Fibroblast of lung (primary cell): ENCODE measurements around the gene ZNF281. TPM values are rescaled to one million over a fixed set of nuclear protein-coding genes. Genes with fewer than 3 reads are reported as not detected.
"Not testable (repeated sequence)": the region's sequence is repeated elsewhere in the genome, so short reads cannot be mapped to it uniquely, and the experiment has no call there.

ENCODE experiments used
- DNase-seq, 2 donors: peaks; one replicate each; pipeline versions ENCODE4 v3.0.0 to v3.0.0-alpha.2; 2010; ENCODE audit warnings: low read depth in 2 of 2
- H2AFZ ChIP-seq: 2 replicates; pipeline ENCODE4 v1.5.1; 2012; ENCODE audit warnings: low read length, control low read depth, inconsistent platforms
- H3K27ac ChIP-seq: 2 replicates; pipeline ENCODE4 v1.5.1; 2011; ENCODE audit warnings: low read length, control low read depth; ENCODE audit not compliant: insufficient read depth
- H3K27me3 ChIP-seq: 2 replicates; pipeline ENCODE4 v1.5.1; 2011; ENCODE audit warnings: mild to moderate bottlenecking, low read length; ENCODE audit not compliant: control insufficient read depth, insufficient read depth
- H3K36me3 ChIP-seq: 2 replicates; pipeline ENCODE4 v1.5.1; 2011; ENCODE audit warnings: low read length; ENCODE audit not compliant: control insufficient read depth, insufficient read depth
- H3K4me1 ChIP-seq: 2 replicates; pipeline ENCODE4 v1.5.1; 2011; ENCODE audit warnings: low read length; ENCODE audit not compliant: control insufficient read depth, insufficient read depth; ENCODE audit errors: extremely low read depth
- H3K4me2 ChIP-seq: 2 replicates; pipeline ENCODE4 v1.5.1; 2011; ENCODE audit warnings: low read length, control low read depth; ENCODE audit not compliant: insufficient read depth; ENCODE audit errors: extremely low read depth
- H3K4me3 ChIP-seq, 4 experiments: fragments of 200-600 bp in 1 of 4; sonication (generic) in 1 of 4; replicated peaks in 1 of 4; 2 replicates each; pipeline ENCODE4 v1.5.1; 2011 to 2016; ENCODE audit warnings: low read length in 4 of 4, low read depth in 3 of 4, mild to moderate bottlenecking in 3 of 4, control low read depth in 2 of 4, inconsistent platforms in 1 of 4, mixed read lengths in 1 of 4; ENCODE audit not compliant: insufficient read depth in 1 of 4; ENCODE audit errors: control extremely low read depth in 1 of 4
- H3K79me2 ChIP-seq: 2 replicates; pipeline ENCODE4 v1.5.1; 2012; ENCODE audit warnings: mild to moderate bottlenecking, low read length, inconsistent platforms; ENCODE audit not compliant: control insufficient read depth, insufficient read depth
- H3K9ac ChIP-seq: 2 replicates; pipeline ENCODE4 v1.5.1; 2011; ENCODE audit warnings: mild to moderate bottlenecking, low read length, control low read depth; ENCODE audit not compliant: insufficient read depth
- H3K9me3 ChIP-seq: 2 replicates; pipeline ENCODE4 v1.5.1; 2012; ENCODE audit warnings: low read depth, low read length; ENCODE audit not compliant: control insufficient read depth, insufficient read depth
- H4K20me1 ChIP-seq: 2 replicates; pipeline ENCODE4 v1.5.1; 2011; ENCODE audit warnings: low read length; ENCODE audit not compliant: control insufficient read depth, insufficient read depth; ENCODE audit errors: extremely low read depth
- EZH2 ChIP-seq: IDR thresholded peaks from 2 replicates; pipeline ENCODE4 v1.5.1; 2012; ENCODE audit warnings: low read length, control low read depth, mild to moderate bottlenecking; ENCODE audit errors: missing control alignments
- polyA plus RNA-seq, 2 donors: library from polyadenylated mRNA; depleted of rRNA in 1 of 2; stranded (reverse) in 1 of 2; unstranded in 1 of 2; fragments of >200 nt; gene quantifications; 2 replicates each; pipeline ENCODE4 v1.2.1, GENCODE V29; 2011 to 2012; ENCODE audit warnings: missing spikeins in 1 of 2
- total RNA-seq: library from RNA; depleted of rRNA; stranded (reverse); fragments of >200 nt; gene quantifications from 2 replicates; pipeline ENCODE4 v1.2.1, GENCODE V29; 2014
- TF ChIP-seq, protein P1 (sequence below), 2 donors: IDR thresholded peaks in 1 of 2; conservative IDR thresholded peaks in 1 of 2; 1 replicate in 1 of 2; 2 replicates in 1 of 2; pipeline ENCODE4 v1.5.1; 2011 to 2012; ENCODE audit warnings: low read length in 2 of 2, control low read depth in 1 of 2, inconsistent platforms in 1 of 2, low read depth in 1 of 2, mild to moderate bottlenecking in 1 of 2

The ZNF281 gene
- total and polyA plus RNA-seq, 2 donors (not counting 1 experiment from before 2014, with no cell fraction given), result 14.0 to 39.0 TPM

DNA sequence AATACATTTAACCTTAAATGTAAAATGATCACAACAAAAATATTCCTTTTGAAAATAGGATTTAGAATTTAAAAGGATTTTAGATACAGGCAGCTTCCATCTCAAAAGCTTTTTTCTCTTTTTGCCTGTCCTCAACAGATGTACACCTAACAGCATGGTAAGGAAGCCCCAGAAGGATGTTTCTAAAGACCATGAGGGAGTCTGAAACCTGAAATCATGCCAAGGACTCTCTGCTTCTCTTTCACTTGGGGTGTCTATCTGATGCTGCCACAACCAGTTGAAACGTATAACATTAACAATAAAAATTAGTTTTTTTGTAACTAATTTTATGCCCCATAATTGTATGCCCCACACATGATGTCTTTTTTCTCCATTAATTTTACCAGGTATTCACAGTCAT, 5.4 kb upstream of the ZNF281 start:
- Histone ChIP-seq H3K4me1 (peaks cover 7% of the 10 kb centered on the region), H3K27ac (peak overlapping the region; percentile 39), H3K9me3 (no peaks in the 10 kb centered on the region), H3K36me3 (no peaks in the 10 kb centered on the region), H4K20me1 (no peaks in the 10 kb centered on the region), H3K4me2 (no peak overlapping the region), H3K9ac (no peak overlapping the region), H3K79me2 (no peaks in the 10 kb centered on the region), H3K27me3 (no peaks in the 10 kb centered on the region), H3K4me3 (no peak overlapping the region), H2AFZ (no peak overlapping the region)
- TF ChIP-seq, protein P1, sequence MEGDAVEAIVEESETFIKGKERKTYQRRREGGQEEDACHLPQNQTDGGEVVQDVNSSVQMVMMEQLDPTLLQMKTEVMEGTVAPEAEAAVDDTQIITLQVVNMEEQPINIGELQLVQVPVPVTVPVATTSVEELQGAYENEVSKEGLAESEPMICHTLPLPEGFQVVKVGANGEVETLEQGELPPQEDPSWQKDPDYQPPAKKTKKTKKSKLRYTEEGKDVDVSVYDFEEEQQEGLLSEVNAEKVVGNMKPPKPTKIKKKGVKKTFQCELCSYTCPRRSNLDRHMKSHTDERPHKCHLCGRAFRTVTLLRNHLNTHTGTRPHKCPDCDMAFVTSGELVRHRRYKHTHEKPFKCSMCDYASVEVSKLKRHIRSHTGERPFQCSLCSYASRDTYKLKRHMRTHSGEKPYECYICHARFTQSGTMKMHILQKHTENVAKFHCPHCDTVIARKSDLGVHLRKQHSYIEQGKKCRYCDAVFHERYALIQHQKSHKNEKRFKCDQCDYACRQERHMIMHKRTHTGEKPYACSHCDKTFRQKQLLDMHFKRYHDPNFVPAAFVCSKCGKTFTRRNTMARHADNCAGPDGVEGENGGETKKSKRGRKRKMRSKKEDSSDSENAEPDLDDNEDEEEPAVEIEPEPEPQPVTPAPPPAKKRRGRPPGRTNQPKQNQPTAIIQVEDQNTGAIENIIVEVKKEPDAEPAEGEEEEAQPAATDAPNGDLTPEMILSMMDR (conservative IDR thresholded peaks at IDR 0.05 in 1 of 2, IDR thresholded peaks at IDR 0.05 in 1 of 2; ENCODE audit: low read depth in 1 of 2, low read length in 2 of 2), result no peak
- TF ChIP-seq EZH2, result no peak
- no peak for DNase-seq

DNA sequence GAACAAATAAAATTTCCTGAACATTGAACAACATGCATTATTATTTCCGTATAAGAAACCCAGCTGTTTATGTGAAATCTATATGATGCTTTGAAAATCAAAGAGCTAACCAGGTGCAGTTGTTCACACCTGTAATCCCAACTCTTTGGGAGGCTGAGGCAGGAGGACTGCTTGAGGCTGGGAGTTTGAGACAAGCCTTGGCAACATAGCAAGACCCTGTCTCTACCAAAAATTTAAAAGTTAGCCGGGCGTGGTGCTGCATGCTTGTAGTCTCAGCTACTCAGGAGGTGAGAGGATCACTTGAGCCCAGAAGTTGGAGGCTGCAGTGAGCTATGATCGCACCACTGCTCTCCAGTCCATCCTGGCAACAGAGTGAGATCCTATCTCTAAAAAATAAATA, 4.8 kb upstream of the ZNF281 start:
- H3K27ac ChIP-seq, result peak overlapping the region; percentile 39
- no peak overlapping the region for H3K9ac ChIP-seq
- no peak overlapping the region for H3K4me2 ChIP-seq
- H3K4me1 ChIP-seq, result peaks cover 7% of the 10 kb centered on the region
- H3K4me3 ChIP-seq, result no peak overlapping the region
- H4K20me1 ChIP-seq, result no peaks in the 10 kb centered on the region
- TF ChIP-seq EZH2, result no peak
- TF ChIP-seq, protein P1 (conservative IDR thresholded peaks at IDR 0.05 in 1 of 2, IDR thresholded peaks at IDR 0.05 in 1 of 2; ENCODE audit: low read depth in 1 of 2, low read length in 2 of 2), result no peak
- H3K27me3 ChIP-seq, result no peaks in the 10 kb centered on the region
- no peak for DNase-seq
- H3K79me2 ChIP-seq, result peaks cover 1% of the 10 kb centered on the region
- no peaks in the 10 kb centered on the region for H3K36me3 ChIP-seq
- H2AFZ ChIP-seq, result no peak overlapping the region
- no peaks in the 10 kb centered on the region for H3K9me3 ChIP-seq

DNA sequence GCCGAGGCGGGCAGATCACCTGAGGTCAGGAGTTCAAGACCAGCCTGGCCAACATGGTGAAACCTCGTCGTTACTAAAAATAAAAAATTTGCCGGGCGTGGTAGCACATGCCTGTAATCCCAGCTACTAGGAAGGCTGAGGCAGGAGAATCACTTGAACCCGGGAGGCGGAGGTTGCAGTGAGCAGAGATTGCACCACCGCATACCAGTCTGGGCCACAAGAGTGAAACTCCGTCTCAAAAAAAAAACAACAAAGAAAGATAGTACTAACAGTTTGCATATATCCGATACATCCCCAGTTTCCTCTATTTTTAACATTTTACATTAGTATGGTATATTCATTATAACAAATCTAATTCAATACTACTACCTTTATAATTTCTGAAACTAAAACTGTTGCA, 3.9 kb upstream of the ZNF281 start:
- H3K9ac ChIP-seq, H3K36me3 ChIP-seq: not testable (repeated sequence)
- peak in 1 of 2 donors; percentile 44 for DNase-seq

More for the DNA sequence above, 3.9 kb upstream of the ZNF281 start:
- H4K20me1 ChIP-seq, H3K27me3 ChIP-seq, H3K79me2 ChIP-seq, H3K4me3 ChIP-seq, H3K9me3 ChIP-seq, H2AFZ ChIP-seq, H3K4me2 ChIP-seq, H3K27ac ChIP-seq: not testable (repeated sequence)
- H3K4me1 ChIP-seq, result peaks cover 10% of the 10 kb centered on the region
